H9 (cell line): ENCODE results near the gene SLC51B. TPM values are rescaled to one million over a fixed set of nuclear protein-coding genes. Genes with fewer than 3 reads are reported as not detected.
A peak's percentile ranks its signal among the peaks of the same experiment; 100 is the strongest.

Source experiments
- DNase-seq: peaks from one replicate; pipeline ENCODE4 v3.0.0-alpha.2; 2017
- H2AFZ ChIP-seq: one replicate; pipeline ENCODE4 v1.6.1; 2013; ENCODE audit warnings: mild to moderate bottlenecking, low read length, control low read depth, moderate library complexity
- H2AK5ac ChIP-seq: 2 replicates; pipeline ENCODE4 v1.6.1; 2013; ENCODE audit warnings: low read length, control low read depth, mixed read lengths; ENCODE audit not compliant: insufficient read length
- H2BK120ac ChIP-seq: one replicate; pipeline ENCODE4 v1.6.1; 2013; ENCODE audit warnings: low read depth, mild to moderate bottlenecking, low read length, control low read depth, inconsistent platforms; ENCODE audit not compliant: poor library complexity, severe bottlenecking
- H2BK12ac ChIP-seq: 2 replicates; pipeline ENCODE4 v1.6.1; 2013; ENCODE audit warnings: low read length, control low read depth, mixed read lengths, low read depth; ENCODE audit not compliant: insufficient read length
- H2BK15ac ChIP-seq: 2 replicates; pipeline ENCODE4 v1.6.1; 2013; ENCODE audit warnings: low read depth, low read length, control low read depth
- H2BK20ac ChIP-seq: one replicate; pipeline ENCODE4 v1.6.1; 2013; ENCODE audit warnings: low read depth, mild to moderate bottlenecking, low read length, control low read depth, inconsistent platforms; ENCODE audit not compliant: poor library complexity, severe bottlenecking
- H2BK5ac ChIP-seq: 2 replicates; pipeline ENCODE4 v1.6.1; 2013; ENCODE audit warnings: low read length, control low read depth, mixed read lengths; ENCODE audit not compliant: insufficient read length
- H3K14ac ChIP-seq: 2 replicates; pipeline ENCODE4 v1.6.1; 2013; ENCODE audit warnings: low read length, control low read depth; ENCODE audit not compliant: insufficient read depth
- H3K18ac ChIP-seq: 2 replicates; pipeline ENCODE4 v1.6.1; 2013; ENCODE audit warnings: low read depth, mild to moderate bottlenecking, mixed read lengths, low read length, control low read depth; ENCODE audit not compliant: insufficient read length
- H3K23ac ChIP-seq: 2 replicates; pipeline ENCODE4 v1.6.1; 2013; ENCODE audit warnings: low read length, control low read depth, mixed read lengths, low read depth; ENCODE audit not compliant: insufficient read length
- H3K23me2 ChIP-seq: 2 replicates; pipeline ENCODE4 v1.6.1; 2013; ENCODE audit warnings: low read depth, mild to moderate bottlenecking, mixed read lengths, low read length, control low read depth; ENCODE audit not compliant: insufficient read length, poor library complexity, severe bottlenecking
- H3K27ac ChIP-seq: 2 replicates; pipeline ENCODE4 v1.5.1; 2013; ENCODE audit warnings: low read length, control low read depth, mixed read lengths, low read depth; ENCODE audit not compliant: insufficient read length
- H3K27me3 ChIP-seq: 2 replicates; pipeline ENCODE4 v1.6.1; 2013; ENCODE audit warnings: low read length, control low read depth, inconsistent platforms; ENCODE audit not compliant: insufficient read depth
- H3K4ac ChIP-seq: 2 replicates; pipeline ENCODE4 v1.6.1; 2013; ENCODE audit warnings: low read depth, mild to moderate bottlenecking, control low read depth, inconsistent platforms, low read length, moderate library complexity
- H3K4me1 ChIP-seq: 2 replicates; pipeline ENCODE4 v1.6.1; 2013; ENCODE audit warnings: low read length, control low read depth, inconsistent platforms; ENCODE audit not compliant: insufficient read depth
- H3K4me2 ChIP-seq: 2 replicates; pipeline ENCODE4 v1.6.1; 2013; ENCODE audit warnings: low read length, control low read depth, mixed read lengths; ENCODE audit not compliant: insufficient read length, insufficient read depth
- H3K56ac ChIP-seq: 2 replicates; pipeline ENCODE4 v1.6.1; 2013; ENCODE audit warnings: low read depth, mild to moderate bottlenecking, mixed read lengths, low read length, control low read depth; ENCODE audit not compliant: insufficient read length
- H3K79me1 ChIP-seq: 2 replicates; pipeline ENCODE4 v1.6.1; 2013; ENCODE audit warnings: low read depth, mild to moderate bottlenecking, moderate library complexity, low read length, control low read depth, inconsistent platforms; ENCODE audit not compliant: insufficient read depth, poor library complexity, severe bottlenecking
- H3K79me2 ChIP-seq: 2 replicates; pipeline ENCODE4 v1.6.1; 2013; ENCODE audit warnings: low read length, control low read depth, inconsistent platforms; ENCODE audit not compliant: insufficient read depth
- H3K9ac ChIP-seq: 2 replicates; pipeline ENCODE4 v1.6.1; 2013; ENCODE audit warnings: low read length, control low read depth, mixed read lengths; ENCODE audit not compliant: insufficient read length; ENCODE audit errors: extremely low read depth
- H3K9me3 ChIP-seq: one replicate; pipeline ENCODE4 v1.6.1; 2013; ENCODE audit warnings: low read depth, low read length, inconsistent platforms; ENCODE audit not compliant: control insufficient read depth
- H3T11ph ChIP-seq: one replicate; pipeline ENCODE4 v1.6.1; 2013; ENCODE audit warnings: mild to moderate bottlenecking, low read length, control low read depth, inconsistent platforms
- H4K20me1 ChIP-seq: one replicate; pipeline ENCODE4 v1.6.1; 2013; ENCODE audit not compliant: control insufficient read depth, insufficient read length, insufficient read depth
- H4K5ac ChIP-seq: 2 replicates; pipeline ENCODE4 v1.6.1; 2013; ENCODE audit warnings: low read depth, mild to moderate bottlenecking, mixed read lengths, low read length, control low read depth; ENCODE audit not compliant: insufficient read length
- H4K8ac ChIP-seq: replicated peaks from 2 replicates; pipeline ENCODE4 v1.6.1; 2013; ENCODE audit warnings: low read length, control low read depth, mixed read lengths, low read depth; ENCODE audit not compliant: insufficient read length
- H4K91ac ChIP-seq: 2 replicates; pipeline ENCODE4 v1.6.1; 2013; ENCODE audit warnings: low read depth, mild to moderate bottlenecking, moderate library complexity, mixed read lengths, low read length, control low read depth; ENCODE audit not compliant: insufficient read length
- H3K27ac Mint-ChIP-seq, 3 experiments: 2 replicates in 2 of 3; 3 replicates in 1 of 3; pipeline ENCODE4 v1.8.0; 2020 to 2021; ENCODE audit warnings: mixed read lengths in 3 of 3, mild to moderate bottlenecking in 1 of 3, moderate library complexity in 1 of 3
- H3K27me3 Mint-ChIP-seq: 2 replicates; pipeline ENCODE4 v1.8.0; 2021; ENCODE audit warnings: low read depth, mild to moderate bottlenecking, moderate library complexity, mixed read lengths
- H3K36me3 Mint-ChIP-seq, 3 experiments: 2 replicates in 2 of 3; 3 replicates in 1 of 3; pipeline ENCODE4 v1.8.0; 2020 to 2021; ENCODE audit warnings: low read depth in 3 of 3, mixed read lengths in 3 of 3; ENCODE audit not compliant: insufficient read depth in 1 of 3
- H3K4me1 Mint-ChIP-seq, 2 experiments: 2 replicates each; pipeline ENCODE4 v1.8.0; 2020; ENCODE audit warnings: mixed read lengths in 2 of 2
- H3K4me3 Mint-ChIP-seq, 2 experiments: 2 replicates in 1 of 2; 3 replicates in 1 of 2; pipeline ENCODE4 v1.8.0; 2020 to 2021; ENCODE audit warnings: mild to moderate bottlenecking in 2 of 2, mixed read lengths in 2 of 2, moderate library complexity in 1 of 2
- H3K9me3 Mint-ChIP-seq, 2 experiments: 2 replicates in 1 of 2; 3 replicates in 1 of 2; pipeline ENCODE4 v1.8.0; 2020; ENCODE audit warnings: mild to moderate bottlenecking in 2 of 2, mixed read lengths in 2 of 2, moderate library complexity in 1 of 2
- WGBS: extraction: QIAGEN DNeasy Blood & Tissue Kit; methylation state at CpG from one replicate; pipeline ENCODE4 v1.1.7; 2013; ENCODE audit warnings: missing lambda C conversion rate, low lambda C conversion rate, mixed read lengths; ENCODE audit not compliant: insufficient read length; ENCODE audit errors: extremely low coverage; 5-methylcytosine and 5-hydroxymethylcytosine counted together
- total RNA-seq: library from RNA; stranded (reverse); gene quantifications from 2 replicates; pipeline ENCODE4 v1.2.1, GENCODE V29; 2021
- TF ChIP-seq, protein P1 (sequence below): fragments of 200-600 bp; sonication (generic); conservative IDR thresholded peaks from 3 replicates; pipeline ENCODE4 v1.8.0; 2021; ENCODE audit warnings: antibody characterized with exemption, mild to moderate bottlenecking

Gene SLC51B
- total RNA-seq, 1 experiment from 2014 or later: not detected

DNA sequence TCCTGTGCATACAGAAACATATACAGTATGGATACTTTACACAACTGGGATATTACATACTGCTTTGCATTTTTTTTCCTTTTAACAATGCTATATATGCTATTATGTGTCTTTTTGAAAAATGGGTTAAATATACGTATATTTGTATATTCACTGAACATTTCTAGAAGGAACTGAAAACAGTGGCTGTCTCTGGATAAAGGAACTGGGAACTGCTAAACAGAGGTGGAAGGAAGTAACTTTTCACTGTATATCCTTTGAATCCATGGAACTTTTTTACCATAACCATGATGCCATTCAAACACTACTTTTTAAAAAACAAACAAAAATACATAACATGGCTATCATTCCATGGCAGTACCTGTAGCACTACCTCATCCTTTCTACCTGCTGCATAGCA is 17.6 kb upstream of the SLC51B start:
- Histone ChIP-seq H3K23me2 (no peaks in the 10 kb centered on the region), H3K9me3 (no peaks in the 10 kb centered on the region), H3K79me1 (no peaks in the 10 kb centered on the region), H4K91ac (no peak overlapping the region), H2BK5ac (no peak overlapping the region), H3K4me1 (no peaks in the 10 kb centered on the region; the same call in 1 of the 2 replicates), H4K5ac (no peak overlapping the region), H3K27me3 (no peaks in the 10 kb centered on the region), H3K23ac (no peak overlapping the region), H2BK20ac (no peak overlapping the region), H3K14ac (no peak overlapping the region), H2BK120ac (no peak overlapping the region), H4K8ac (no peak overlapping the region), H2BK15ac (no peak overlapping the region), H3K4ac (no peak overlapping the region), H2AK5ac (no peak overlapping the region), H3K18ac (no peak overlapping the region), H3K9ac (no peak overlapping the region), H3K4me2 (no peak overlapping the region), H2BK12ac (no peak overlapping the region), H4K20me1 (no peaks in the 10 kb centered on the region), H3K79me2 (no peaks in the 10 kb centered on the region), H3K56ac (no peak overlapping the region), H3K27ac (no peak overlapping the region), H2AFZ (no peak overlapping the region), H3T11ph (no peak overlapping the region)
- DNase-seq: no peak
- no CpG with 5 or more reads among the region's 1 CpG for WGBS
- H3K9me3 Mint-ChIP-seq: no peaks in the 10 kb centered on the region
- TF ChIP-seq, protein P1, sequence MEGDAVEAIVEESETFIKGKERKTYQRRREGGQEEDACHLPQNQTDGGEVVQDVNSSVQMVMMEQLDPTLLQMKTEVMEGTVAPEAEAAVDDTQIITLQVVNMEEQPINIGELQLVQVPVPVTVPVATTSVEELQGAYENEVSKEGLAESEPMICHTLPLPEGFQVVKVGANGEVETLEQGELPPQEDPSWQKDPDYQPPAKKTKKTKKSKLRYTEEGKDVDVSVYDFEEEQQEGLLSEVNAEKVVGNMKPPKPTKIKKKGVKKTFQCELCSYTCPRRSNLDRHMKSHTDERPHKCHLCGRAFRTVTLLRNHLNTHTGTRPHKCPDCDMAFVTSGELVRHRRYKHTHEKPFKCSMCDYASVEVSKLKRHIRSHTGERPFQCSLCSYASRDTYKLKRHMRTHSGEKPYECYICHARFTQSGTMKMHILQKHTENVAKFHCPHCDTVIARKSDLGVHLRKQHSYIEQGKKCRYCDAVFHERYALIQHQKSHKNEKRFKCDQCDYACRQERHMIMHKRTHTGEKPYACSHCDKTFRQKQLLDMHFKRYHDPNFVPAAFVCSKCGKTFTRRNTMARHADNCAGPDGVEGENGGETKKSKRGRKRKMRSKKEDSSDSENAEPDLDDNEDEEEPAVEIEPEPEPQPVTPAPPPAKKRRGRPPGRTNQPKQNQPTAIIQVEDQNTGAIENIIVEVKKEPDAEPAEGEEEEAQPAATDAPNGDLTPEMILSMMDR: no peak
- H3K36me3 Mint-ChIP-seq: peaks cover 2 to 34% (median 33%) of the 10 kb centered on the region in 3 experiments; a peak in 5 of 7 replicates
- H3K4me1 Mint-ChIP-seq: peaks cover 13 to 14% of the 10 kb centered on the region in 2 experiments
- H3K27ac Mint-ChIP-seq: no peak overlapping the region
- peak overlapping the region; percentile 71 to 83; a peak in 1 of 5 replicates for H3K4me3 Mint-ChIP-seq
- peaks cover 8% of the 10 kb centered on the region; the same call in 1 of the 2 replicates for H3K27me3 Mint-ChIP-seq
